ENCODE data around the gene PPP1R12B. TPM values are rescaled to one million over a fixed set of nuclear protein-coding genes. Genes with fewer than 3 reads are reported as not detected.
"Not testable (repeated sequence)": the region's sequence is repeated elsewhere in the genome, so short reads cannot be mapped to it uniquely, and the experiment has no call there.

The PPP1R12B gene
- total RNA-seq, 1 experiment from 2014 or later = 18.7 TPM

DNA sequence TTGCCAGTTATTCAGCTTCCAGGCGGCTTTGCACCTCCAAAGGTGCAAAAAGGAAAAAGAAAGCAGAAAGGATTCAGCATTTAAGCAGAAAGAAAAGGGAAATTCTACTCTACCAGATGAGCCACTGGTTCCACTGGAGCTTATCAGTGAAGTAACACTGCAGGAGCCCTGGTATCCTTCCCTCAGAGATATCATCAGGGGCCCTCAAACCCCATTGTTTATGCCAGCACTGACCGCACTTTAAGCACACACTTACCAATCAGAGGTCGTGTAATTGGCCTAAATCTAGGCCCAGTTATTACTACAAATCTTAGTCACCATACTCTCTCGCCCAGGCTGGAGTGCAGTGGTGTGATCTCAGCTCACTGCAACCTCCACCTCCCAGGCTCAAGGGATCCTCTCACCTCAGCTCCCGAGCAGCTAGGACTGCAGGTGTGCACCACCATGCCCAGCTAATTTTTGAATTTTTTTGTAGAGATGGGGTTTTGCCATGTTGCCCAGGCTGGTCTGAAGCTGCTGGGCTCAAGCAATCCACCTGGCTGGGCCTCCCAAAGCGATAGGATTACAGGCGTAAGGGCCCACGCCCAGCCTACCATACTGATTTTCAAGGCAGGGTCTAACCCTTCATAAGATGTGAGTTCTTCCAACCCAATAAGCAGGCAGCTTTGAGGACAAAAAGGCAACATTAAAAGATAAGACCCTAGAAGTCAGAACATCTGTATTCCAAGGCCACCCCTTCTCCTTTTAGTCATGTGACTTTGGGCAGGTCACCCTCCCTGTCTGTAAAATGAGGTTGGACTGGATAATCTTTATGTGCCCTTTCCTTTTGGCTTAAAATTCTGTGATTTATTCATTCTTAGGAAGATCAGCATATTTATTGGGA, 236.4 kb downstream of the PPP1R12B start:
- no peak for DNase-seq (ENCODE audit: low spot score)

DNA sequence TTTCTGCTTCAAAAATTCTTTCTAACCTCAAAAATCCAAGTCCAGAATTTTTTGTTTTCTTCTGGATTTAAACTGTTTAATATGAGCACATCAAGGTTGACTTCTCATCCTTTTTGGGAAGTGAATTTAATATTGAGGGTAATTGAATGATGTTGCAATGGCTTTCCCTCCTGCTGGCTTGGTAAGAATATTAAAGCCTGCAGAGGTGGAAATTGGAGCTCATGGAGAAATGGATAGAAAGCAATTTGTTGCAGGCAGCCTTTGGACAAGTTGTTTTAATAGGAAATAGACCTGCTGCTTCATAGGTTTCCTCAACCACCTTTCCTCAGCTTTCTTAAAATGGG, 237.1 kb downstream of the PPP1R12B start:
- no peak for DNase-seq (ENCODE audit: low spot score)

DNA sequence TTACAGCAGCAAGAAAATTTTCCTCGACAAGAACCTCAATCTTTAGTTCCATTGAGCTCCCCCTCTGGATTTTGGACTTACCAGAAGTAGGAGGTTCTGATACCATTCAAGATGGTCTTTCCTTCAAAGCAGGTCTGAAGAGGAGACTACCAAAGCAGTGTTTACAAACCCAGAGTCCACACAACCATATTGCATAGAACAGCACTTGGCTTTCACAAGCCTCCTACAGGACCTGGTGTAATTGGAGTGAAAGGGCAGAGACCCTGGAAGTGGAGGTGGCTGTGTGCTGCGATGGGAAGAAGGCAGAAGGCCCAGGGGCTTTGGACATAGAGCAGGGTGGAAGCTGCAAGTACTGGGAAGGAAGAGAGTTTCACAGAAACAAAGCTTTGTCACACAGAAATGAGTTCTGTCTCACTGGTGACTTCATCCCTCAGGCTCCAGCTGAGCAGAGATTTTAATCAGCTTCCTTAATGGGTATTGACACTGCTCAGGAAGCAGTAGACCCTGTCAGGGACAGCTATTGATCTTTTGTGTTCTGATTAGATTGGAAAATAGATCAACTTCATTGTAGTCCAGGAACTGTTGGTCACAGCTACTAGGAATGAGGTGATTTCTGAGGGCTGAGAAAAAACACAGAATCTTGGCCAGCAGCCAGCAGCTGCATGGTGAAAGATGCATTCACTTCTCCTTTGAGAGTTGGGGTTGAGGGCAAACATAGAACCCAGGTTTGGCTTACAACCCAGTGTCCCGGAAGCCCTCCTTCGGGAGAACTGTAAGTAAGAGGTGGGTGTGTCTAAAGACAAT, 237.7 kb downstream of the PPP1R12B start:
- peak; percentile 58 for DNase-seq (ENCODE audit: low spot score)

DNA sequence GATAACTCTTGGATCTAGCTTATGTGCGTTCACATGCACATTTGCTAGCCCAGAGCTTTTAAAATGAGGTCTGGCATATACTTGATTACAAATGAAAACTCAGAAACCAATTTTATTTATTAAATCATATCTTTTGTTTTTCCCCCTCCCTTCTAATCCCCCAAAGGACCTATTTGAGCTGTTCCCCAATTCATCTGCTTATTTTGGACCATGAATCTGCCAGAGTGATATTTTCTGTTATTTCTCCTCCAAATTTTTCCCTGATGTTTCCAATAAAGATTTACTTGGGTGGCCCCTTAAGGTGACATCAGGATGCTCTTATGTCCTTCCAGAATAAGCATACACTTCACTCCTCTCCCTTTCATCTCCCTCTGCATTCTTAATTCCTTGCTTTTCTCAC, 238.4 kb downstream of the PPP1R12B start:
- DNase-seq (ENCODE audit: low spot score) = no peak

DNA sequence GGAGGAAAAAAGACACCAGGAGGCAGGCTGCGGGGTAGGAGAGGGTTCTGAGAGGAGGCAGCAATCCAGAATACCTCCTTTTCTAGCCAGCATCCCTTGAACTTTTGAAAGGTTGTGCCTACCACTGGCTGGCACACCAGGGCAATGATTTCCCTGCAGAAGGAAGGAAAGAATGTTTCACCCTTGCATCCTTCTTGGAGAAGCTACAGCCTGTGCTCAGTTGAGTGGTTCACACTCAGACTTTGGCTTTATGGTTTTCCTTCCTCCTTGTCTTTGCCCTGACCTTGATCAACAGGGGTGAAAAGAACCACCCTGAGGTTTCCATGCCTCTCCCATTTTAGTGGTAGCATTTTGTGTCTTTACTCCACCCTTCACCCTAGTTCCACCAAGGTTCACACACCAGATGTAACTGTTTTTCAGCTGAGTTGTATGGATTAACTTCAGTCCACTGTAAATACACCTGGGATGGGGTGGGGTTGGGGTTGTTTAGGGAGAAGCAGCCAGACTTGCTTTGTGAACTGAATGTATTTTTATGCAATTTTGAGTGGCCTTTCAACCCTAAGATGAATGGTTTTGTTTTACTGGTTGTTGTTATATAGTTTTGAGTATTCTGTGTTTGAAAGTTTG, 239.5 kb downstream of the PPP1R12B start:
- DNase-seq (ENCODE audit: low spot score) = peak; percentile 66

DNA sequence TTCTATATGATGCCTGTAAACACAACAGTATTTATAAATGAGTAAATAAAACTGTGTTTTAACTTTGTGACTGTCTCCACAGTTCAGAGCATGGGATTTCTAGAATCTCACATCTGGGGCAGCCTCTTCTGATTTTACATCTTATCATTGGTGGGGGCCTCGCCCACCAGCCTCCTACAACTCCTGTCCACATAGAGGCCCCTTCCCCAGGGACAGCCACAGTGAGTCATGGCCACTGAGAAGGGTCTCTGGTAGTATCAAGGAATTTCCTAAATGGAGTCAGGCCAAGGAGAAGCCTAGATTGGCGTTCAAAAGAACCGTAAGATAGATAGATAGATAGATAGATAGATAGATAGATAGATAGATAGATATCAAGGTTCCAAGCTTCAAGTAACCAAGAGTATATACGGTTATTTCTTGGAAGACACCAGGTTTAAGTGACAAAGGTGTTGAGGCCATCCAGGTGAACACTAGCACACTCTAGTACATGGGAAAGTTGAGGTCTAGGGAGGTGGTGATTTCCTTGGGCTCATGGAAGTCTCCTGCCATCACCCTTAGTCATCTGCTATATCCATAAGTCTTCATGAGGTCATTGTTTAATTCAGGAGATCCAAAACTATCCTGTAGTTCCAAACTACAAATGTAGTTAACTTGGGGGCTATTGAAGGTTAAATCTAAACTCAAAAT, 240.1 kb downstream of the PPP1R12B start:
- no peak for DNase-seq (ENCODE audit: low spot score)

DNA sequence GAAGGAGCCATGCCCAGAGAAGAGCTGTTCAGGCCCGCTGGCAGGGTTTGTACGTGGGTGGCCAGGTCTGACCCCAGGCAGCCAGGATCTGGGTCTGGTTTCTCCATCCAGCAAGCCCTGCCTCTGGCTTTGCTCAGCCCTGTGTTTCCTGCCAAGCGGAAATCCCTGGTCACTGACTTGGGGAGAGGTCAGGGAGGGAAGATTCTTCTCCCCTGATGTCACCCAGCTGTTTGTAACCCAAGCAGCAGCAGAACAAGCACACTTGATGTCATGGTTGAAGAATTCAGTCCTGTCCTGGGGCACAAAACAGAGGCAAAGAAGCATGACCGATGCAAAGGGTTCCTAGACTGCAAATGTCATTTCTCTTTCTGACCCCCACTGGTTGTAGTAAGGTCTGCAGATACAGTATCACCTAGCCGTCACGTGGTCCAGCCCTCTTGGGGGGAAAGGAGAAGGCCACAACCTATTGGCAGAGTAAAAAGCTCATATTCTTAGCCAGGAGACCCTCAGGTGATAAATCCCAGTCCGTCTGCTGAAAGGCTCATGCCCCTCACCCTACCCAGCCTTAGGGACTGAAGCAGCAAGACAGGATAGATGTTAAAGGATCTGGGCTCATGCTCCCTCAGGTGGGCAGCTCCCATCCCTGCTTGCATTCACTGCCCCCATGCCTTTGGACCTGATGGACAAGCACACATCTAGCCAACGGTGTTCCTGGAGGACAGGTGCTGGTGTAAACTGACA, 240.9 kb downstream of the PPP1R12B start:
- peak; percentile 91 for DNase-seq (ENCODE audit: low spot score)

DNA sequence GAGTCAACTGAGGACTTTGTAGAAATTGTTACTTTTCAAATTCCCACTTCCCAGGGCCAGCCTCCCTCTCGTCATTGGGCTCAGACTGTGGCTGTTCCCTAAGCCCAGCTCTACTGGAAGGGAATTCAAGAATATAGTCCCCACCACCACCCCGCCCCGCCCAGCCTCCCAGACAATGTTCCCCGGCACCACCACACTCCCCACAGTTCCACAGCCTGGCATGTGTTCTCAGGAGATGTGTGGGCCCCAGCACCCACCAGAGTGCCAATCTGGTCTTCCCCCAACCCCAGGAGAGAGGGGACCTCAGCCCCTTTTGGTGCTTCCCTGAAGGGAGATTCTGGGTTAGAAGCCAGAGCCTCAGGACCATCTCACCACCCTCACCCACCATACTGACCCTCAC, 241.6 kb downstream of the PPP1R12B start:
- DNase-seq (ENCODE audit: low spot score) = peak; percentile 19

DNA sequence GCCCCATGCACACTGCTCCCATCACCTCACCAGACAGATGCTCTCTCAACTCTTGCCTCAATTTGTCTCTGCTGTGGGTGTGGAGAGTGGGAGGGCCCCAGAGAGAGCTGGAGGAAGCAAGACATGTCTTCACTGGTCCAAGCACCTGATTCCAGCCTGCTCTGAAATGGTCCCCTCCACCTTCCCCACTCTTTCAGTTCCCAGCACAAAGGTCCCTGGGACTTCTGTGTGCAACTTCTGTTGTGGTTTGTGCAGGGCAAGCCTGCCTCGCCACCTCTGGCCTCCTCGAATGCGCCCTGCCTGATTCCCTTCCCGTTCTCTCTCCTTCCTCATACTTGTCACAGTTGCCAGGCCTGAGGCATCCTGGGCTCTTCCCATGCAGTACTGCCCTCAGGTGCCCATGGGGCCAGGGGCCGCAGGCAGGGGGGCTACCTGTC, 242.5 kb downstream of the PPP1R12B start:
- DNase-seq (ENCODE audit: low spot score) = peak; percentile 66

DNA sequence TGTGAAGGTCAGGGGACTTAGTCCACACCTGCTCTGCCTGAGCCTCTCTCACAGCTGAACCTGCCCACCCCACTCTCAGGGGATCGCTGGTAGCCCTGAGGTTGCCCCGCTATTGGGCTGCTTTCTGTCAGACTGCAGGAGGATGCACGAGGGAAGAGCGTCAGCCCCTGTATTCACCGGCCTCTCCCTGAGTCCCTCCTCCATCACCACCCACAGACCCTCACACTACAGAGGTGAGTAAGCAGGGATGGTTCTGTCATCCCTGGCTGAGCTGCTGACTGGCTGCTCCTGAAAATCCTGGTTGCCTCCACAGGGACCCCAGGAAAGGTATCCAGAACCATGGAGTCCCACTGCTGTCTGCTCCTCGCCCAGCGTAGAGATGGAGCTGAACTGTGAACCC, 243.0 kb downstream of the PPP1R12B start:
- no peak for DNase-seq (ENCODE audit: low spot score)

DNA sequence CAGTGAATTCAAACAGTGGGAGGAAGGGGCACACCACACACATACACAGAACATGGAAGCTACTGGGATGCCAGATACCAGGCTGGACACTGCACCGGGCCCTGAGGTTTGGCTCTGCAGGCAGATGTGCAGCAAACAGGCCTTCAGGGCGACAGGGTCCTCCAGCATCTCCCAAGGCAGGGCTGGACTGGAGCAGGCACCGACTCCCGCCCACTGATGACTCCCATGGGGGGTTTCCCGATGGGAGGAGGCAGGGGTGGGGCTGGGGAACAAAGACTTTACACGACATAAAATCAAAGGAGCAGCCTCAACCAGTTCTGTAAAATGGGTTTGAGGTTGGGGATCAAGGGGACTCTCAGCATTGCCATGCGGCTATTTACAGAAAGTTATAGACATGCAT, 243.6 kb downstream of the PPP1R12B start:
- no peak for DNase-seq (ENCODE audit: low spot score)

DNA sequence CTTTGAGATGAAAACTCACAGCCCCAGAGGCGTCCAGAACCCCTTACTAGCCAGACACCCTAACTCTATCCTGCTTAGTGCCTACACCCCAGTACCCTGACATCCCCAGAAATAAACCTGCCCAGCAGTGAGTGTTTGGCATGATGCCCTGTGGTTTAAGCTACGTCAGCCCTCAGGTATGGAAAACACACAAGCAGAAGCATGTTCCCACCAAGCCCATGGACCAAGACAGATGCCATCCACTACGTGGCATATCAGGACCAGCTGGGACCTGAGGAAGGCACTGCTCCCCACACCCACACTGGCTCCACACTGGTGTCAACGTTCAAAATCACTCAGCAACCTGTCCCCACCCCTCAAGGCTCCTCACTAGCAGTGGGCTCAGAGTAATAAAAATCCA, 245.3 kb downstream of the PPP1R12B start:
- DNase-seq (ENCODE audit: low spot score) = peak; percentile 79

DNA sequence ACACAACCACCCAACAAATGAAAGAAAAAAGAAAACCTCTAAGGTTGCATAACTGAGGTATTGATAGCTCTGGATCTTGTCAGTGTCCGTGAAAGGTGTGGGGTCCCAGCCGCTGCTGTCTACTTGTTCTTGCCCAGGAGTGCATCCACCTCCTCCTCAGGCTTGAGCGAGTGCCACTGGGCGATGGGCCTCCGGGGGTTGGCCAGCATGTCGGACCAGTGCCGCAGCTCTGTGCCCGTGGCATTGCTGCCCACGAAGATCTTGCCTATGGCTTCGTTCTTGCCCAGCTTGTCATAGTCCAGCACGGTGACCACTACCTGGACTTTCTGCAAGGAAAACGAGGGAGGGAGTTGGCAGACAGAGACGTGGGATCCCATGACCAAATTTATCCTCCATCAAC, 248.1 kb downstream of the PPP1R12B start:
- no peak for DNase-seq (ENCODE audit: low spot score)

DNA sequence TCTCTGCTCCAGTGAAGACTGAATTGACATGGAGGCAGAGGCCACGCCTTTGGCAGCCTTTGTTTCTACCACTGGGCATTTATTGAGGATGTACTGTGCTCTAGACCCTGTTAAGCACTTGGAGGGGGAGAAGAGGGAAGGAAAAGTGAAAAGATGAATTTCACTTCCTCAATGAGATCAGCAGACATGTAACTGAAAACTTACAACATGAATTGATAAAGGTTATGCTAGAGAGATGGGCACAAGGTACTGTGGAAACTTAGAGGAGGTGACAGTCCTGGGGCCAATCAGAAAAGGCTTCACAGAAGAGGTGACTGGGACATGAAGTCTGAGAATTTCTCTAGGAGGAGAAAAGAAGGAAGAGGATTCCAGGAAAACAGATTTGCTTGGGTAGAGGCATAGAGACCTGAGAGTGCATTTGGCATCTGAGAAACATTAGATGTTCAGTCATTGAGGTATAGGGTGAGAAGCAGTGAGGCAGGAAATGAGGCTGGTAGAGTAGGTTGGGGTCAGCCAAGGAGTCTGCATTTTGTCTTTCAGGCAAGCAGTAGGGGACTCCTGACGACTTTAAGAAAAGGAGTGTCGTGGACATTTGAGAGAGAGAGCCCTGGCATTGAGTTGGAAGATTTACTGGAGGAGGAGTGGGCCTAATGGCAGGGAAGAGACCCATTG, 248.7 kb downstream of the PPP1R12B start:
- no peak for DNase-seq (ENCODE audit: low spot score)

DNA sequence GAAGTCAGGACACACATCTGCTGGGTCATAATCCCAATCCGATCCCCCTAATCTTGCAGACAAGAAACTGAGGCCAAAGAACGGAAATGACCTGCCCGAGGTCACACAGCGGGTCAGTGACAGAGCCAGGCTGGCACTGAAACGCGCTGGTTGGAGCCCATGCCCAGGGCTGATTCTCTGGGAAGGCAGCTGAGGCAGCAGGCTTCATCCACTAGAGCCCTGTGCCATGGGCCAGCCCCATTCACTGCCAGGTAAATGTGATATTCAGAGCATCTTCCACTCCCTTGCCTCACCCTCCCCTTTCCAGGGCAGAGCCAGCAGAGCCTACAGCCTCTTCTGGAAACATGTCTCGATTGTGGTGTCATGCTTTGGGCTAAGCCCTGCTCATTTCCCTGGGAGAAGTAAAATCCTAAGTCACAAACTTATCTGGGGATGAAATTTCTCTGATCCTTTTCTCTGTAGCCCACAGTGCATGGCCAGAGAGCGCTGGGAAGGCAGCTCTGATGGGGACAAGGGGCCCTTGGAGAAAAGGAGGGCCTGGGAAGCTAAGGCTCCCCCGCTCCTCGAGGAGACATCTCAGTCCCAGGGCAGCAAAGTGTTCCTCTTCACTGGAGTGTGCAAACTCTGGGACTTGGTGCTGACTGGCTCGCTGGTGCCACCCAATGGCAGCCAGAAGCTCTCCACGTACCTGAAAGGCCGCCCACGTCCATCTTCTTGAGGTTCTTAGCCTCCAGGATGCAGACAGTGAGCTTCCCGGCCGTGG, 251.4 kb downstream of the PPP1R12B start:
- DNase-seq (ENCODE audit: low spot score) = peak; percentile 85

DNA sequence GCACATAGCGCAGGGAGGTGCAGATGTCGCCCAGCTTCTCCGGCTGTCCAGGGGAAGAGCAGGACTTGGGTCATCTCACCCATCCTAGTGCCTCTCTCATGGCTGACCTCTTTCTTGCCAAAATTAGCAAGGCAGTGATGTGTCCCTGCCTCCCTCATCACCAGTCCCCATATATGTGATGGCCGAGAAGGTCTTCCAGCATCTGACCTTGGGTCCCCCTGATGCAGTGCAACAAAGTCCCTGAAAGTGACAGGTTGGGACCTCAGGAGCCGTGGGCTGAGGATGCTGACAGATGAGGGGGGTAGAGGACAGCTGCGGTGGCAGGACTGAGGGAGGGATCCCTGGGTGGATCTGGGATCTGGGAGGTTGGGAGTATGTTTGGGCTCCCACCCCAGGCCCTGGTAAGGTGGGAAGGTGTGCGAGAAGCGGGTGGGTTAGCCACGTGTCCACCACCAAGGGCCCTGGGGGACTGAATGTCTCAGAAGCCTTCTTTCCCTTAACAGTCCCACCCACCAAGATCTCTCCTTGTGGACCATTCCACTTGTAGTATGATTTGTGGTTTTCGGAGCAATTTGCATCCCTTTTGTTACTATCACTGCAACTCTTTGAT, 252.0 kb downstream of the PPP1R12B start:
- DNase-seq (ENCODE audit: low spot score) = no peak

DNA sequence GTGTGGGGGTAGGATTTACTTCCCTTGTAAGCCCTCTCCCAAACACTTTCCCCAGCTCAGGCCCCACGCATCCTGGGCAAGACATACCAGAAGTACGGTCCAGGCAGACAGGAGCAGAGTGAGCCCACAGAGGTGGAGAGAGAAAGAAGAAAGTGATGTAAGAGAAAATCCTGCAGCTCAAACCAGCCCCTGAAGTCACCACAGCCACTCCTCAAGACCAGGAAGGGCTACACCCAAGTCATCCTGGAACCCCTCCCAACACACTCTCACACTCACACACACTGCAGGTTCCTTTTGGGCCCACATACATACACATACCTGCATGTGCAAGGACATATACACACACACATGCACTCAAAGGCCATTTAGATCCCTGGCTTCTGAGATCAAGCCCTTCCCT, 254.9 kb downstream of the PPP1R12B start:
- no peak for DNase-seq (ENCODE audit: low spot score)

DNA sequence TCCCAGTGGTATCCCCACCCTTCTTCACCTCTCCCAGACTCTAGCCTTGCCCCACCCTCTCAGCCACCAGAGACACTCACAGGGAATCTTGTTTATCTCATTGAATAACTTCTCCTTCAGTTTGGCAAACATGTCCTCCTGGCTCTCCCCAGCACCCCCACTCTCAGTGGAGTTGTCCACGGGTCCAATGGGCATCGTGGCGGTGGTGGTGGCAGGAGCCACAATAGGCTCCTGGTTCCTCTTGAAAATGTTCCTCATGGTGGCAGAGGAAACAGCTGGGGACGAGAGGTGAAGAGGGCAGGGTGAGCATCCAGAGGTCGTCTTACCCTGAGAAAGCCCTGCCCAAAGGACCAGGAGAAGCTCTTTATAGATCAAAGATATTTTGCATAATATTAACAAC, 257.0 kb downstream of the PPP1R12B start:
- no peak for DNase-seq (ENCODE audit: low spot score)

DNA sequence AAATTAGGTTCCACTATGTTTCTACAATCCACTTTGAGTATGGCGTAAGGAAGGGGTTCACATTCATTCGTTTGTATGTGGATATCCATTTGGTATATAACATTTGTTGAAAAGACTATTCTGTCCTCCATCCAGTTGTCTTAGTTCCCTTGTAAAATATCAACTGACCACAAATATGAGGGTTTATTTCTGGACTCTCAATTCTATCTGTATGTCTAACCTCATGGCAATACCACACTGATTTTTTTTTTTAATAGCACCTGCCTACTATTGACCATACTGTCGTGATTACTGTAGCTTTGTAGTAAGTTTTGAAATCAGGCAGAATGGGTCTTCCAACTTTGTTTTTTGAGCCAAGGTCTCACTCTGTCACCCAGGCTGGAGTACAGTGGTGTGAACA, 263.5 kb downstream of the PPP1R12B start:
- not testable (repeated sequence) for DNase-seq (ENCODE audit: low spot score)
